Esophagus squamous epithelium (tissue), 5 donors: Measurements from ENCODE around the gene PCSK6. TPM values are rescaled to one million over a fixed set of nuclear protein-coding genes. Genes with fewer than 3 reads are reported as not detected.

Experiments used
- DNase-seq: peaks from one replicate; lab custom pipeline; 2025; lab: John Stamatoyannopoulos, UW
- H3K27ac ChIP-seq, 4 donors: fragments of 200-600 bp; sonication (generic); one replicate each; pipeline ENCODE4 v1.5.1; 2016 to 2019; ENCODE audit warnings: mild to moderate bottlenecking in 1 of 4
- H3K27me3 ChIP-seq, 4 donors: fragments of 200-600 bp; sonication (generic); 1 replicate in 3 of 4; 2 replicates in 1 of 4; pipeline versions ENCODE4 v1.5.1 to v1.6.0; 2017 to 2021; ENCODE audit warnings: antibody characterized with exemption in 1 of 4
- H3K36me3 ChIP-seq, 3 donors: fragments of 200-600 bp; sonication (generic); one replicate each; pipeline ENCODE4 v1.5.1; 2016 to 2019
- H3K4me1 ChIP-seq, 3 donors: fragments of 200-600 bp; sonication (generic); one replicate each; pipeline ENCODE4 v1.5.1; 2017 to 2019
- H3K4me3 ChIP-seq, 4 donors: fragments of 200-600 bp; sonication (generic); 1 replicate in 3 of 4; 2 replicates in 1 of 4; pipeline ENCODE4 v1.5.1; 2016 to 2019; ENCODE audit warnings: mild to moderate bottlenecking in 2 of 4, moderate library complexity in 1 of 4
- H3K9me3 ChIP-seq, 3 donors: fragments of 200-600 bp; sonication (generic); one replicate each; pipeline ENCODE4 v1.5.1; 2016 to 2019
- POLR2A ChIP-seq, 4 donors: fragments of 450-650 bp; IDR thresholded peaks; one replicate each; pipeline ENCODE4 v1.6.1; 2017; ENCODE audit warnings: antibody characterized with exemption in 4 of 4, mild to moderate bottlenecking in 4 of 4, moderate library complexity in 3 of 4
- WGBS, 2 donors: methylation state at CpG; one replicate each; pipeline ENCODE4 v1.1.5; 2018; 5-methylcytosine and 5-hydroxymethylcytosine counted together
- intact Hi-C: fragments of 100-400 bp; cut with DNase I; formaldehyde crosslinking; loops from one replicate; pipeline ENCODE4 v1.15.0; 2022
- total RNA-seq, 4 donors: library from RNA; depleted of rRNA; stranded (reverse); fragments of >200 nt; gene quantifications; one replicate each; pipeline ENCODE4 v1.1.0, GENCODE V29; 2016
- TF ChIP-seq, protein P1 (sequence below), 6 experiments: fragments of 450-650 bp in 4 of 6; fragments of 200-600 bp in 2 of 6; sonication (generic) in 2 of 6; IDR thresholded peaks; one replicate each; pipeline ENCODE4 v1.5.1; 2016 to 2019; ENCODE audit warnings: antibody characterized with exemption in 6 of 6, mild to moderate bottlenecking in 4 of 6, moderate library complexity in 4 of 6
- donor health status: DM: yes; HTN: yes; CAD: no.

Gene PCSK6
- total RNA-seq, 4 donors from 2014 or later, result 5.1 to 13.8 (median 9.2) TPM

DNA sequence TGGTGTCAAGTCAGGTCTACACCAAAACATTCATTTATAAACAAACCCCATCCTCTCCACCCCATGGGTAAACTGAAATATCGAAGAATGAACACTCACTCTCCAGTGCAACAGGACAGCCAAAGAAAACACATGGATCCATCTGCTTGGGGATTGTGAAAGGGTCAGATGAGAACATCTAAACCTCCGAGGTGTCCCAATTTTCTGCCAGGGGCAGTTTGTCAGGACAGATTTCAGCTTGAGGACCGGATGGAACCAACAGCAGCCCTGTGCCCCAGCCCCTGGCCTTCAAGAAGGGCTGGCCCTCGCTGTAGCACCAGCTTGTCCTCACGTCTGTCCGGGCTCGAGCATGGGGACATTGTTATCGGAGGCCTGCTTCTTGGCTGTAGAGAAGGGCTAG, 45.5 kb downstream of the PCSK6 start:
- WGBS, 2 donors, result 84 to 86% methylated on average over 8 of the region's 8 CpGs
- Histone ChIP-seq H3K9me3 (no peaks in the 10 kb centered on the region), H3K27me3 (peaks cover 0 to 7% (median 0%) of the 10 kb centered on the region in 4 donors), H3K27ac (peak overlapping the region in 1 of 4 donors; percentile 56), H3K36me3 (no peaks in the 10 kb centered on the region), H3K4me1 (peaks cover 0 to 40% (median 15%) of the 10 kb centered on the region in 3 donors), H3K4me3 (no peak overlapping the region)
- intact Hi-C loops, result no loop called here
- TF ChIP-seq, protein P1, sequence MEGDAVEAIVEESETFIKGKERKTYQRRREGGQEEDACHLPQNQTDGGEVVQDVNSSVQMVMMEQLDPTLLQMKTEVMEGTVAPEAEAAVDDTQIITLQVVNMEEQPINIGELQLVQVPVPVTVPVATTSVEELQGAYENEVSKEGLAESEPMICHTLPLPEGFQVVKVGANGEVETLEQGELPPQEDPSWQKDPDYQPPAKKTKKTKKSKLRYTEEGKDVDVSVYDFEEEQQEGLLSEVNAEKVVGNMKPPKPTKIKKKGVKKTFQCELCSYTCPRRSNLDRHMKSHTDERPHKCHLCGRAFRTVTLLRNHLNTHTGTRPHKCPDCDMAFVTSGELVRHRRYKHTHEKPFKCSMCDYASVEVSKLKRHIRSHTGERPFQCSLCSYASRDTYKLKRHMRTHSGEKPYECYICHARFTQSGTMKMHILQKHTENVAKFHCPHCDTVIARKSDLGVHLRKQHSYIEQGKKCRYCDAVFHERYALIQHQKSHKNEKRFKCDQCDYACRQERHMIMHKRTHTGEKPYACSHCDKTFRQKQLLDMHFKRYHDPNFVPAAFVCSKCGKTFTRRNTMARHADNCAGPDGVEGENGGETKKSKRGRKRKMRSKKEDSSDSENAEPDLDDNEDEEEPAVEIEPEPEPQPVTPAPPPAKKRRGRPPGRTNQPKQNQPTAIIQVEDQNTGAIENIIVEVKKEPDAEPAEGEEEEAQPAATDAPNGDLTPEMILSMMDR (IDR thresholded peaks at IDR 0.05), result no peak
- no peak for DNase-seq

DNA sequence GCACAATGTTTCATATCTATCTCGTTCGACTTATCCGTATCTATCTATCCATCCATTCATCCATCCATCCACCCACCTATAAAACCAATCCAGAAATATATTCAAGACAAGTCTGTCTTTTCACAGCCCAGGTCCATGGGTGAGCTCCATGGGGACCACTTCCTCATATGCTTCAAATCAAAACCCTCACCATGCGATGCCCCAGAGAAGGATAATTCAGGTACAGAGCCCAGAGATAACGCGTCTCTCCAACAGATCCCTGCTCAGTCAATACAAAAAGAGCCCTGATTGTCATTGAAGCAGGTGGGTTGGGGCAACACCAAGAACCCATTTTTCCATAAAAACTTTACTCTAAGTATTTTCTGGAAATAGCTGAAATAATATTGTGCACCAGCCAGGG, 47.2 kb downstream of the PCSK6 start:
- no peak overlapping the region for H3K27ac ChIP-seq
- intact Hi-C loops, result no loop called here
- peaks cover 0 to 7% (median 0%) of the 10 kb centered on the region in 4 donors for H3K27me3 ChIP-seq
- TF ChIP-seq POLR2A (IDR thresholded peaks at IDR 0.05), result no peak
- TF ChIP-seq, protein P1 (IDR thresholded peaks at IDR 0.05), result no peak
- 96 to 100% methylated on average over 3 to 6 of the region's 6 CpGs for WGBS, 2 donors
- peaks cover 0 to 44% (median 16%) of the 10 kb centered on the region in 3 donors for H3K4me1 ChIP-seq
- H3K36me3 ChIP-seq, result no peaks in the 10 kb centered on the region
- no peak for DNase-seq
- H3K4me3 ChIP-seq, result no peak overlapping the region
- H3K9me3 ChIP-seq, result no peaks in the 10 kb centered on the region

DNA sequence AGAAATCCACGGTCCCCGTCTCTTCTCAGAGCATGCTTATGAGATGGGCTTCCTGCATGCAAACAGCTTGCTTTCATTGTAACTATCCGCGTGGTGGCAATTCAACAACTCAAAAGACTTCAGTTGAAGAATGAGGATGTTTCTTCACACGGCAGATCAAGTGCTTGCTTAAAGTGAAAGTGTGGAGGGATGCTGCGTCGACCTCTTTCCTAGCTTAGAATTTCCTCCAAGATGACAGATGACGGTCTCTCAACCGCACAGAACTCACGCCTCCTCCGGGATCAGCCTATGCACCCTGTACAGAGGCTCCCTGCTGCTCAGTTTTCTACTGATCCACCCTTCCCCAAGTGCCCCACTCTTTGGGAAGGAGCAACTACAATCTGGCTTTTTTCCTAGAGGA, 47.8 kb downstream of the PCSK6 start:
- Histone ChIP-seq H3K9me3 (no peaks in the 10 kb centered on the region), H3K27me3 (peaks cover 0 to 6% (median 0%) of the 10 kb centered on the region in 4 donors), H3K27ac (peak overlapping the region in 2 of 4 donors; percentile 20 to 54), H3K36me3 (no peaks in the 10 kb centered on the region), H3K4me3 (no peak overlapping the region), H3K4me1 (peaks cover 0 to 44% (median 16%) of the 10 kb centered on the region in 3 donors)
- DNase-seq, result no peak
- 67 to 77% methylated on average over 11 of the region's 11 CpGs for WGBS, 2 donors
- TF ChIP-seq, protein P1 (IDR thresholded peaks at IDR 0.05), result no peak
- TF ChIP-seq POLR2A (IDR thresholded peaks at IDR 0.05), result no peak
- intact Hi-C loops, result no loop called here

DNA sequence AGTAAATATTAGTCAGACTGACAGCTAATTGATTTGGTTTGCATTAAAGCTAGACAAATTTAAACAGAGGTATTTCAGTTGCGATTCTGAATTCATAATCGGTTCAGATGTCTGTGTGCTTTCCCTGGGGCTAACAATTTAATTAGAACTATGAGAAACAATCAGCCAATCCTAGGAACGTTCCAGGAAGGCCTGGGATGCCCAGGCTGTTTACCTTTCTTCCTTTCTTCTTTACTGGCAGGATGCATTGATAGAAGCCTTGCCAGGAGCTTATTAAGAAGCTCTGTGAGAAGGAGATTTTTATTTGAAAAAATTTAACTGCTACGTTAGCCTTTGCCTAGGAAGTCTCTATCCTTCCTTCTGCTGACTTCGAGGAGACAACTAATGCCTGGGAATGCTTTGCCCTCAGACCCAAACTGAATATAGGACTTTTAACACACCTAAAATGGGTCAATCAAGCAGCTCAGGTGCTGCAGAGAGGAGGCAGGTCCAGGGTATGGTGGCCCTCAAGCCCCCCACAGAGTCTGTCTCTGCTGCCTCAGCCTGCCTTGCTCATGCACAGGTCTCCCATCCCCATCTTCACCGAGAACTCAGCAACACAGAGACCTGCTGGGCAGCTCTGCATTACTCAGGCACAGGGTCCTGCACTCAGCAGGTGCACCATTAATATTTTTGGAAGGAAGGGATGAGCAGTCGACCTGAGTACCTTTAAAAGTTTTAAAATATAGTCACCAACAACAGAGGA, 48.5 kb downstream of the PCSK6 start:
- no peak for DNase-seq
- Histone ChIP-seq H3K27ac (peak overlapping the region in 2 of 4 donors; percentile 24 to 29), H3K27me3 (peaks cover 0 to 6% (median 0%) of the 10 kb centered on the region in 4 donors), H3K4me1 (peaks cover 0 to 40% (median 13%) of the 10 kb centered on the region in 3 donors), H3K4me3 (no peak overlapping the region), H3K9me3 (no peaks in the 10 kb centered on the region), H3K36me3 (no peaks in the 10 kb centered on the region)
- WGBS, 2 donors, result 20 to 29% methylated on average over 6 of the region's 7 CpGs
- TF ChIP-seq, protein P1 (IDR thresholded peaks at IDR 0.05), result no peak
- TF ChIP-seq POLR2A (IDR thresholded peaks at IDR 0.05), result no peak
- intact Hi-C loops, result no loop called here

DNA sequence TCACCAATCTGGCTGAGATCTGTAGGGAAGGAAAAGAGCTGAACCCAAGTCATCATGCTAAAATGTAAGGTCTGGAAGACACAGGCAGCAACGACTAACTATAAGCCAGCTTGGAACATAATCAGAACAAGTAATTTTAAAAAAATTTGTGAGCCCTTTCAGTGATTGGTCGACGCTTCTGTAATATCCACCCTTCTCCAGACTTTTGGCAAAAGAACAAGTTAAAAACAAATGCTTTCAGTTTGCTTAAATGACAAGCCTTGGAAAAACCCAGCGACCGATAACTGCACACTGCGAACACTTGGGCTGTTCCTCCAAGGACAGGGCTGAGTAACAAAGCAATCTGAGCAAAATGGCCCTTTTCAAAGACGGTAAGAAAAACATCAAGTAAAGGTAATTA, 49.6 kb downstream of the PCSK6 start:
- Histone ChIP-seq H3K27me3 (peaks cover 0 to 7% (median 0%) of the 10 kb centered on the region in 4 donors), H3K36me3 (no peaks in the 10 kb centered on the region), H3K27ac (peak overlapping the region in 2 of 4 donors; percentile 29 to 75), H3K4me1 (peaks cover 0 to 30% (median 6%) of the 10 kb centered on the region in 3 donors), H3K9me3 (no peaks in the 10 kb centered on the region), H3K4me3 (peak overlapping the region in 2 of 4 donors; percentile 3 to 5)
- TF ChIP-seq POLR2A (IDR thresholded peaks at IDR 0.05), result no peak
- TF ChIP-seq, protein P1 (IDR thresholded peaks at IDR 0.05), result no peak
- intact Hi-C loops, result no loop called here
- no peak for DNase-seq
- WGBS, 2 donors, result 12 to 30% methylated on average over 7 of the region's 7 CpGs
